Glomerular endothelial cell (primary cell): ENCODE data around the gene MRPL33. TPM values are rescaled to one million over a fixed set of nuclear protein-coding genes. Genes with fewer than 3 reads are reported as not detected.

ENCODE experiments used
- DNase-seq: peaks from one replicate; pipeline ENCODE4 v3.0.0-alpha.2; 2011; ENCODE audit warnings: low read depth, low spot score; ENCODE audit errors: extremely low read depth
- total RNA-seq: library from RNA; depleted of rRNA; stranded (reverse); fragments of >200 nt; gene quantifications from 2 replicates; pipeline ENCODE4 v1.2.3, GENCODE V29; 2015

MRPL33 gene
- total RNA-seq, 1 donor from 2014 or later: 142 TPM

DNA sequence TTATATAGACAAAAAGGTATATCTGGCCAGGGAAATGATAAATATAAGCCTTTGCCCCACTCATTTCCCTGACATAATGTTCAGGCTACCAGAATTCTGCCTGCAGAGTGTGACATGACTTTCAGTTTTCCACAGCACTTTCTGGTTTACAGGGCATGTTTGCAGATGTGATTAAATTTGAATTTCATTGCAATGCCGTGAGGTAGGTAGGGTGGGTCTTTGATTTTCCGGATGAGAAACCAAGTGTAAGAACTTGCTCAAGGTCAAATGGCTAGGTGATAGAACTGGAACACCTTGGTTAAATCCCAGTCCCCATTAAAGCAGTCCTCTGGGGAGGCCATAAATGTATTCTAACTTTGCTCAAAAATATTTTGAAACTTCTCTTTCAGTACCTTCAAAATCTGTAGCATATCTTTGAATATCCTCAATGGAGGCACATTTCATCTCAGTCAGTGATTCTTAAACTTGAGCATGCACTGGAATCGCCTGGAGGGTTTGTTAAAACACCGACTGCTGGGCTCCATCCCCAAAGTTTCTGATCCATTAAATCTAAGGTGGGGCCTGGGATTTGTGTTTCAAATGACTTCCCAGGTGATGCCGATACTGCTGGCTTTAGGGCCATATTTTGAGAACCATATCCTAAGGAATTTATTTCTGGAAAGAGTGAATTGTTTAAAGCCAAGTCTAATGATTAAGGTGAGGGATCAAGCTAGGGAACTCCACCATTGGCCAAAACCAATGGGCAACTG lies 35.0 kb downstream of the MRPL33 start:
- no peak for DNase-seq

DNA sequence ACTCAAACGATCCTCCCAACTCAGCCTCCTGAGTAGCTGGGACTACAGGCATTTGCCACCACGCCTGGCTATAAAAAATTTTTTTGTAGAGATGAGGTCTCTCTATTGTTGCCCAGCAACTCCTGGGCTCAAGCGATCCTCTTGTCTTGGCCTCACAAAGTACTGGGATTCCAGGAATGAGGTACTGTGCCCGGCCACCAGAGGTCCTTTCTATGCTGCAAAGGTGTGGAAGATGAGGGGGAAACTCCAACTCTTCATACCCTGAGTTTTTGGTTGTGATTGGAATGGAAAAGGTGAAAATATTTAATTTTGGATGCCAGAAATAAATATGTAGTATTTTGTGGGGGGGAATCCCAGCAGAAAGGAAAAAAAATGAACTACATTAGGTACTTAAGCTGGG lies 36.0 kb downstream of the MRPL33 start:
- DNase-seq: no peak

- no peak for DNase-seq
Measured at GRCh38 chr2:27808418-27808817, 36.9 kb downstream of the MRPL33 start.

GRCh38 chr2:27808984-27809383 lies 37.5 kb downstream of the MRPL33 start:
- DNase-seq: no peak

- no peak for DNase-seq
Measured at GRCh38 chr2:27809761-27810241, 38.3 kb downstream of the MRPL33 start.

DNA sequence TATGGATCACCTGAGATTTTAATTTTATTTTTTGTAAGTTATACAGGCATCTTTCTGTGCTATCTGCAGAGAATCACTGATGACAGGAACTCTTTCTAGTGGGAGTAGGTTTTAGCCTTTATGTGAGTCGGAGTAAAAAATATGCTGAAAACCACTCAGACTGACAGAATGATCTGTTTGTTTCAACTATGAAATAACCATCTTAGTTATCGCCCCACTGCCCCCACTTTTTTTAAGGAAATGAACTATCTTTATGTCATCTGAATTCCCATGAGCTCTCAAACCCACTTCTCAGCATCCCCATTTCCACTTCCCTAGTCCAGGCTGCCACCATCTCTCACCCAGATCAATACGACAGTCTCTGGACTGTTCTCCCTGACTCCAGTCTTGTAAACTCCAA lies 38.9 kb downstream of the MRPL33 start:
- no peak for DNase-seq

DNA sequence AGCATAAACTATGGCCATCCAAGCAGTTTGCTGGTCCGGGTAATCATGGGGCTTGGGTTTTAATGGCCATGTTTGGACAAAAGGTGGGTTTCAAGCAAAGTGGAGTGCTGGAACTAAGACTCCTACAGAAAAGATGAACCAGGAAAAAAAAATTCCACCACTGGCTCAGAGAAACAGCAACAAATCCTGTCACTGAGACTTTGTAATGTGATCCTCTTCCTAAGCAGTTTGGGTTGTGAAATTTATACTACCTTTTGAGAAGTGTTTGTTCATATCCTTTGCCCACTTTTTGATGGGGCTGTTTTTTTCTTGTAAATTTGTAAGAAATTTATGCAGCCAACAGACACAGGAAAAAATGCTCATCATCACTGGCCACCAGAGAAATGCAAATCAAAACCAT lies 40.2 kb downstream of the MRPL33 start:
- DNase-seq: no peak

DNA sequence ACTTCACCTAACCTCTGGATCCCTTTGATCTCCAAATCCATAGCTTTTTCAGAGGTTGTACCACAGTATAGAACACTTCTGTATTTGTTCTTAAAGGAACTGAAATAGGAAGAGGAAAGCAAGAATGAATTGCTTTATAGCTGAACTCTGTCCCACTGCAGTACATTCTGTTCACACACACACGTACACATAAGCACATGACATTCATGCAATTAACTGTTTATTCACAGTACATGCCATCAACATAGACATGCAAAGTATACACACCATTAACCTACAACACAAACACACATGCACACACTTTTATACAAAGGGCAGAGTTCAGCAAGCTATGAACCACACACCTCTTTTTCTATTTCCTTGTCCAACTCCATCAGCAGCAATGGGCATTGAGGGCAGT lies 43.2 kb downstream of the MRPL33 start:
- DNase-seq: no peak

- DNase-seq: no peak
Measured at GRCh38 chr2:27815860-27816438, 44.4 kb downstream of the MRPL33 start.

DNA sequence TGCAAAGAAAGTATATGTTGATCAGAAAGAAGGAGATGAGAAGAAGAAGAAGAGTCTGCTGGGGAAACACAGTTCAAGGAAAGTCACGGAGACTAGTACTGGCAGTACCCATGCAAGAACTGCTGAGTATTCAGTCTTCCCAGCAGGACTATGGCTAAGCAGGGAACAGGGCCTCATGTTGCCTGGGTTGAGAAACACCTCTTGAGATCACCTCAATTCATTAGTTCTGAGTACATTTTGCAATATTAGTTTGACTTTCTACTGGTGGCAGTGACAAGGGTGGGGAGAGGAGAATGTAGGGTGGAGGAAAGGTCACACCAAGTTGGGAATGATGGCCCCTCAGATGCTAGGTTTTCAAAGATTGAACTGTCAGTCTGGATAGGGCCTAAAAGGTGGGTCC lies 50.5 kb downstream of the MRPL33 start:
- DNase-seq: no peak

DNA sequence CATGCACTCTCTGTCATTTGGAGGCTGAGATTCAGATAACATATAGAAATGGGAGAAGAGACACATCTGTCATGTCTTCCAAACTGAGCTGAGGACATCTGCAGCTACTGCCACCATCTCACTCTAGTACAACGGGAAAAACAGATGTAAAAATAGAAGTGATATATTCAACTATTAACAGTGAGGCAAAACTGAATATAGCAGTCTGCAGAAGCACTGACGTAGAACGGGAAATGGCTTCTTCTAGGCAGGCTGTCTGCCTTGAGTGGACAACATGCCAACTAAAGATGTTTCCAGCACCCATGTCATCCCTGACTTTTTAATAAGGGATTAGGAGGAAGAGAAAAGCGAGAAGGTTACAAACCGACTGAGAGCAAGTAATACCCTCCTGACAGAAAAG lies 51.6 kb downstream of the MRPL33 start:
- no peak for DNase-seq

GRCh38 chr2:27823569-27823968 lies 52.0 kb downstream of the MRPL33 start:
- no peak for DNase-seq

GRCh38 chr2:27824401-27824800 lies 52.9 kb downstream of the MRPL33 start:
- DNase-seq: no peak

GRCh38 chr2:27828305-27828704 lies 56.8 kb downstream of the MRPL33 start:
- no peak for DNase-seq

Other genes with a start within 250 kb of the MRPL33 start
- gene ZNF512, start 188.7 kb upstream of the MRPL33 start, total RNA-seq: 18.8 and 24.9 TPM in 2 replicates
- gene CCDC121, start 142.7 kb upstream of the MRPL33 start, total RNA-seq: 0.29 and 1.5 TPM in 2 replicates
- 32.7 and 48.1 TPM in 2 replicates for gene GPN1, start 142.7 kb upstream of the MRPL33 start, total RNA-seq
- gene SUPT7L, start 108.1 kb upstream of the MRPL33 start, total RNA-seq: 13.9 and 20.7 TPM in 2 replicates
- gene SLC4A1AP, start 107.8 kb upstream of the MRPL33 start, total RNA-seq: 18.1 and 26.4 TPM in 2 replicates
- 0.63 and 1.6 TPM in 2 replicates for gene RBKS, start 118.7 kb downstream of the MRPL33 start, total RNA-seq
- 30.5 and 38.4 TPM in 2 replicates for gene BABAM2, start 119.0 kb downstream of the MRPL33 start, total RNA-seq